Activated CD8-positive, alpha-beta T cell treated with anti-CD3 and anti-CD28 coated beads, Interleukin-2, amount 10 ng/mL, durations not matched to agents 7 days and 5 days (primary cell): ENCODE results near the gene ASPN. TPM values are rescaled to one million over a fixed set of nuclear protein-coding genes. Genes with fewer than 3 reads are reported as not detected.

Experiments used
- ATAC-seq: fragments of 150-1000 bp; cut with Tn5 transposase; one replicate; pipeline ENCODE4 v1.10.0; 2021; ENCODE audit warnings: moderate library complexity
- CTCF ChIA-PET: fragments of 350-600 bp; sonication (Branson Sonifier 250); formaldehyde crosslinking; loops from one replicate; lab custom pipeline; 2021; ENCODE audit warnings: antibody characterized with exemption; lab: Charles Lee
- POLR2A ChIA-PET: fragments of 350-600 bp; sonication (Branson Sonifier 250); formaldehyde crosslinking; loops from one replicate; lab custom pipeline; 2021; ENCODE audit warnings: antibody characterized with exemption; lab: Charles Lee
- DNase-seq: peaks from one replicate; pipeline ENCODE4 v3.0.0-alpha.2; 2020
- H3K27ac Mint-ChIP-seq: one replicate; pipeline ENCODE4 v1.8.0; 2021; ENCODE audit warnings: mild to moderate bottlenecking, mixed read lengths
- H3K27me3 Mint-ChIP-seq: one replicate; pipeline ENCODE4 v1.8.0; 2021; ENCODE audit warnings: low read depth, mixed read lengths
- H3K36me3 Mint-ChIP-seq: one replicate; pipeline ENCODE4 v1.8.0; 2021; ENCODE audit warnings: low read depth, mixed read lengths
- H3K4me1 Mint-ChIP-seq: one replicate; pipeline ENCODE4 v1.8.0; 2021; ENCODE audit warnings: low read depth, mixed read lengths
- H3K4me3 Mint-ChIP-seq: one replicate; pipeline ENCODE4 v1.8.0; 2021; ENCODE audit warnings: mild to moderate bottlenecking, mixed read lengths
- H3K9me3 Mint-ChIP-seq: one replicate; pipeline ENCODE4 v1.8.0; 2022; ENCODE audit warnings: mixed read lengths; ENCODE audit not compliant: insufficient read depth
- total RNA-seq, 2 experiments: library from RNA; stranded (reverse); gene quantifications; one replicate each; pipeline ENCODE4 v1.2.3, GENCODE V29; 2021

The ASPN gene
- total RNA-seq, 2 experiments from 2014 or later = not detected

- no peak overlapping the region for H3K27ac Mint-ChIP-seq
- no peaks in the 10 kb centered on the region for H3K27me3 Mint-ChIP-seq
- no peak for DNase-seq
- ChIA-PET CTCF (no interaction called here), POLR2A (no interaction called here)
- H3K36me3 Mint-ChIP-seq = no peaks in the 10 kb centered on the region
- no peak for ATAC-seq
- peaks cover 7% of the 10 kb centered on the region for H3K4me1 Mint-ChIP-seq
- no peak overlapping the region for H3K4me3 Mint-ChIP-seq
- H3K9me3 Mint-ChIP-seq = no peaks in the 10 kb centered on the region
Measured at GRCh38 chr9:92483627-92484545, 1.6 kb upstream of the ASPN start.

- Mint-ChIP-seq H3K27me3 (no peaks in the 10 kb centered on the region), H3K9me3 (no peaks in the 10 kb centered on the region), H3K27ac (no peak overlapping the region), H3K4me3 (no peak overlapping the region), H3K4me1 (peaks cover 7% of the 10 kb centered on the region), H3K36me3 (no peaks in the 10 kb centered on the region)
- ATAC-seq (no peak), DNase-seq (no peak)
- ChIA-PET CTCF (interaction anchor here (0.6 to 1.2 kb wide), 2 partner anchors 9 to 334 kb away, joined by 3 to 4 read pairs; no protein-coding TSS in a partner anchor), POLR2A (no interaction called here)
Measured at GRCh38 chr9:92482805-92483204, 499 bp upstream of the ASPN start.

- Mint-ChIP-seq H3K27me3 (no peaks in the 10 kb centered on the region), H3K9me3 (no peaks in the 10 kb centered on the region), H3K4me3 (no peak overlapping the region), H3K4me1 (peaks cover 7% of the 10 kb centered on the region), H3K27ac (no peak overlapping the region), H3K36me3 (no peaks in the 10 kb centered on the region)
- ChIA-PET POLR2A (no interaction called here), CTCF (interaction anchor here (0.8 to 2.5 kb wide), 4 partner anchors 17 to 341 kb away, joined by 3 to 5 read pairs (median 4); no protein-coding TSS in a partner anchor)
- ATAC-seq = no peak
- DNase-seq = no peak
Measured at GRCh38 chr9:92480986-92481633, 1.2 kb downstream of the ASPN start.

GRCh38 chr9:92480291-92480771, 2.0 kb downstream of the ASPN start:
- peaks cover 7% of the 10 kb centered on the region for H3K4me1 Mint-ChIP-seq
- no peak overlapping the region for H3K4me3 Mint-ChIP-seq
- POLR2A ChIA-PET = interaction anchor here (0.8 kb wide), 1 partner anchor 366 kb away, joined by 3 read pairs; no protein-coding TSS in a partner anchor
- CTCF ChIA-PET = interaction anchor here (0.8 to 2.5 kb wide), 4 partner anchors 17 to 340 kb away, joined by 3 to 5 read pairs (median 4); no protein-coding TSS in a partner anchor
- H3K36me3 Mint-ChIP-seq = no peaks in the 10 kb centered on the region
- no peak for ATAC-seq
- no peak overlapping the region for H3K27ac Mint-ChIP-seq
- no peaks in the 10 kb centered on the region for H3K9me3 Mint-ChIP-seq
- no peaks in the 10 kb centered on the region for H3K27me3 Mint-ChIP-seq
- no peak for DNase-seq

GRCh38 chr9:92479346-92479745, 3.0 kb downstream of the ASPN start:
- CTCF ChIA-PET = interaction anchor here (2.5 kb wide), 1 partner anchor 339 kb away, joined by 5 read pairs; no protein-coding TSS in a partner anchor
- Mint-ChIP-seq H3K36me3 (no peaks in the 10 kb centered on the region), H3K27ac (no peak overlapping the region), H3K4me3 (no peak overlapping the region), H3K9me3 (no peaks in the 10 kb centered on the region), H3K27me3 (no peaks in the 10 kb centered on the region), H3K4me1 (peaks cover 7% of the 10 kb centered on the region)
- no peak for DNase-seq
- ATAC-seq = no peak
- POLR2A ChIA-PET = no interaction called here

GRCh38 chr9:92478783-92479182, 3.5 kb downstream of the ASPN start:
- no peak overlapping the region for H3K27ac Mint-ChIP-seq
- CTCF ChIA-PET = interaction anchor here (2.5 kb wide), 1 partner anchor 339 kb away, joined by 5 read pairs; no protein-coding TSS in a partner anchor
- DNase-seq (no peak), ATAC-seq (no peak)
- POLR2A ChIA-PET = no interaction called here
- no peak overlapping the region for H3K4me3 Mint-ChIP-seq
- H3K36me3 Mint-ChIP-seq = no peaks in the 10 kb centered on the region
- no peaks in the 10 kb centered on the region for H3K27me3 Mint-ChIP-seq
- H3K4me1 Mint-ChIP-seq = peaks cover 7% of the 10 kb centered on the region
- H3K9me3 Mint-ChIP-seq = no peaks in the 10 kb centered on the region

GRCh38 chr9:92476962-92477361, 5.3 kb downstream of the ASPN start:
- CTCF ChIA-PET = interaction anchor here (1.6 kb wide), 1 partner anchor 227 kb away, joined by 3 read pairs; no protein-coding TSS in a partner anchor
- no peak overlapping the region for H3K27ac Mint-ChIP-seq
- POLR2A ChIA-PET = no interaction called here
- H3K27me3 Mint-ChIP-seq = no peaks in the 10 kb centered on the region
- DNase-seq (no peak), ATAC-seq (no peak)
- no peaks in the 10 kb centered on the region for H3K9me3 Mint-ChIP-seq
- H3K4me1 Mint-ChIP-seq = peaks cover 7% of the 10 kb centered on the region
- H3K4me3 Mint-ChIP-seq = no peak overlapping the region
- no peaks in the 10 kb centered on the region for H3K36me3 Mint-ChIP-seq

- DNase-seq (no peak), ATAC-seq (no peak)
- H3K27ac Mint-ChIP-seq = no peak overlapping the region
- H3K27me3 Mint-ChIP-seq = no peaks in the 10 kb centered on the region
- ChIA-PET POLR2A (no interaction called here), CTCF (interaction anchor here (1.5 kb wide), 1 partner anchor 335 kb away, joined by 4 read pairs; no protein-coding TSS in a partner anchor)
- no peak overlapping the region for H3K4me3 Mint-ChIP-seq
- H3K9me3 Mint-ChIP-seq = no peaks in the 10 kb centered on the region
- H3K4me1 Mint-ChIP-seq = no peaks in the 10 kb centered on the region
- H3K36me3 Mint-ChIP-seq = no peaks in the 10 kb centered on the region
Measured at GRCh38 chr9:92474587-92474986, 7.7 kb downstream of the ASPN start.

GRCh38 chr9:92468206-92468605, 14.1 kb downstream of the ASPN start:
- Mint-ChIP-seq H3K4me1 (no peaks in the 10 kb centered on the region), H3K27ac (no peak overlapping the region), H3K9me3 (no peaks in the 10 kb centered on the region), H3K4me3 (no peak overlapping the region), H3K27me3 (no peaks in the 10 kb centered on the region), H3K36me3 (no peaks in the 10 kb centered on the region)
- ChIA-PET CTCF (no interaction called here), POLR2A (no interaction called here)
- DNase-seq (no peak), ATAC-seq (no peak)

GRCh38 chr9:92467511-92467910, 14.8 kb downstream of the ASPN start:
- H3K4me3 Mint-ChIP-seq = no peak overlapping the region
- no peaks in the 10 kb centered on the region for H3K4me1 Mint-ChIP-seq
- no peaks in the 10 kb centered on the region for H3K9me3 Mint-ChIP-seq
- ChIA-PET CTCF (interaction anchor here (1.7 kb wide), 1 partner anchor 12 kb away, joined by 4 read pairs; no protein-coding TSS in a partner anchor), POLR2A (no interaction called here)
- ATAC-seq = no peak
- H3K36me3 Mint-ChIP-seq = no peaks in the 10 kb centered on the region
- H3K27me3 Mint-ChIP-seq = no peaks in the 10 kb centered on the region
- no peak overlapping the region for H3K27ac Mint-ChIP-seq
- no peak for DNase-seq

- Mint-ChIP-seq H3K36me3 (no peaks in the 10 kb centered on the region), H3K4me3 (no peak overlapping the region), H3K9me3 (no peaks in the 10 kb centered on the region), H3K27ac (no peak overlapping the region), H3K27me3 (no peaks in the 10 kb centered on the region), H3K4me1 (no peaks in the 10 kb centered on the region)
- no peak for ATAC-seq
- ChIA-PET POLR2A (no interaction called here), CTCF (interaction anchor here (1.7 kb wide), 1 partner anchor 11 kb away, joined by 4 read pairs; no protein-coding TSS in a partner anchor)
- DNase-seq = no peak
Measured at GRCh38 chr9:92467041-92467440, 15.3 kb downstream of the ASPN start.
